SW480 (cell line): ENCODE data around the gene ZNF573.

Experiments used
- DNase-seq: peaks from one replicate; pipeline ENCODE4 v3.0.0-alpha.2; 2016; ENCODE audit warnings: low spot score

Gene ZNF573

GRCh38 chr19:37695144-37695899 is 84.1 kb downstream of the ZNF573 start:
- DNase-seq: no peak

- no peak for DNase-seq
These were observed 86.3 kb downstream of the ZNF573 start for GRCh38 chr19:37692956-37693620.

- DNase-seq: peak; percentile 44
These were observed 87.4 kb downstream of the ZNF573 start for GRCh38 chr19:37691881-37692504.
